HG02981 (cell line): Measurements from ENCODE around the gene NRXN3.
"Not testable (repeated sequence)": the region's sequence is repeated elsewhere in the genome, so short reads cannot be mapped to it uniquely, and the experiment has no call there.

Source experiments
- ATAC-seq: cut with Tn5 transposase; IDR thresholded peaks from one replicate; pipeline ENCODE4 v1.9.1; 2021; ENCODE audit warnings: mild to moderate bottlenecking, moderate library complexity; ENCODE audit not compliant: unreplicated experiment

The NRXN3 gene

GRCh38 chr14:79730196-79730595, 1560.0 kb downstream of the NRXN3 start:
- ATAC-seq = no peak

- no peak for ATAC-seq
These were observed 1560.8 kb downstream of the NRXN3 start for GRCh38 chr14:79730953-79731352.

GRCh38 chr14:79732911-79733655, 1562.9 kb downstream of the NRXN3 start:
- ATAC-seq = no peak

GRCh38 chr14:79734151-79734550, 1564.0 kb downstream of the NRXN3 start:
- ATAC-seq = no peak

- no peak for ATAC-seq
These were observed 1564.5 kb downstream of the NRXN3 start for GRCh38 chr14:79734656-79735055.

- ATAC-seq = no peak
These were observed 1564.9 kb downstream of the NRXN3 start for GRCh38 chr14:79735121-79735520.

- no peak for ATAC-seq
These were observed 1570.0 kb downstream of the NRXN3 start for GRCh38 chr14:79740066-79740601.

GRCh38 chr14:79742142-79742541, 1572.0 kb downstream of the NRXN3 start:
- no peak for ATAC-seq

GRCh38 chr14:79745046-79745445, 1574.9 kb downstream of the NRXN3 start:
- ATAC-seq = no peak

GRCh38 chr14:79749065-79749464, 1578.9 kb downstream of the NRXN3 start:
- ATAC-seq = no peak

GRCh38 chr14:79758985-79759384, 1588.8 kb downstream of the NRXN3 start:
- no peak for ATAC-seq

- ATAC-seq = no peak
These were observed 1594.2 kb downstream of the NRXN3 start for GRCh38 chr14:79764323-79764722.

GRCh38 chr14:79766511-79766910, 1596.3 kb downstream of the NRXN3 start:
- no peak for ATAC-seq

- no peak for ATAC-seq
These were observed 1597.1 kb downstream of the NRXN3 start for GRCh38 chr14:79767251-79767650.

GRCh38 chr14:79767721-79768120, 1597.5 kb downstream of the NRXN3 start:
- ATAC-seq = not testable (repeated sequence)

GRCh38 chr14:79781882-79782281, 1611.7 kb downstream of the NRXN3 start:
- no peak for ATAC-seq

- no peak for ATAC-seq
These were observed 1612.9 kb downstream of the NRXN3 start for GRCh38 chr14:79783041-79783440.

- ATAC-seq = no peak
These were observed 1616.3 kb downstream of the NRXN3 start for GRCh38 chr14:79786522-79786921.

- no peak for ATAC-seq
These were observed 1618.2 kb downstream of the NRXN3 start for GRCh38 chr14:79788346-79788745.

- ATAC-seq = no peak
These were observed 1621.0 kb downstream of the NRXN3 start for GRCh38 chr14:79791055-79791732.

- no peak for ATAC-seq
These were observed 1631.9 kb downstream of the NRXN3 start for GRCh38 chr14:79802093-79802492.

- ATAC-seq = no peak
These were observed 1635.5 kb downstream of the NRXN3 start for GRCh38 chr14:79805636-79806035.
